Measurements from ENCODE around the gene KCTD21.

GRCh38 chr11:78138291-78138690, 50.1 kb downstream of the KCTD21 start:
- TF ChIP-seq POLR2A (IDR thresholded peaks at IDR 0.05) (no peak), CTCF (IDR thresholded peaks at IDR 0.05 in 4 of 5, conservative IDR thresholded peaks at IDR 0.05 in 1 of 5) (no peak)
